ENCODE results near the gene CHAT.

- TF ChIP-seq POLR2AphosphoS5 (IDR thresholded peaks at IDR 0.05) (no peak), CTCF (IDR thresholded peaks at IDR 0.05; ENCODE audit: poor library complexity, severe bottlenecking) (no peak), REST (IDR thresholded peaks at IDR 0.05; ENCODE audit: borderline replicate concordance) (no peak), RAD21 (conservative IDR thresholded peaks at IDR 0.05) (no peak)
Observed at GRCh38 chr10:49611816-49612512, 1.9 kb upstream of the CHAT start.

All from neural cell (in vitro differentiated cells).